ENCODE data around the gene ABCC3.

ABCC3 gene

GRCh38 chr17:50712641-50713040 lies 78.0 kb downstream of the ABCC3 start:
- Histone ChIP-seq H3K27ac (replicated peaks) (no peak overlapping the region), H3K27me3 (ENCODE audit: insufficient read depth, poor library complexity, severe bottlenecking) (no peaks in the 10 kb centered on the region), H3K4me3 (replicated peaks; ENCODE audit: insufficient read depth, low read length) (no peak overlapping the region)
- DNase-seq (ENCODE audit: low read depth in 1 of 2, low spot score in 1 of 2) = no peak
- no peak for TF ChIP-seq GABPA (IDR thresholded peaks at IDR 0.05; ENCODE audit: low read depth)

GRCh38 chr17:50715471-50715870 lies 80.8 kb downstream of the ABCC3 start:
- H3K27me3 ChIP-seq (ENCODE audit: insufficient read depth, poor library complexity, severe bottlenecking) = no peaks in the 10 kb centered on the region
- TF ChIP-seq GABPA (IDR thresholded peaks at IDR 0.05; ENCODE audit: low read depth) = no peak
- TF ChIP-seq CTCF (IDR thresholded peaks at IDR 0.05; ENCODE audit: insufficient read depth, low read length) = no peak
- TF ChIP-seq SPI1 (IDR thresholded peaks at IDR 0.05; ENCODE audit: borderline replicate concordance, low read depth) = no peak
- TF ChIP-seq POLR2AphosphoS5 (IDR thresholded peaks at IDR 0.05; ENCODE audit: low read depth) = no peak
- TF ChIP-seq REST (IDR thresholded peaks at IDR 0.05; ENCODE audit: insufficient replicate concordance, low read depth) = no peak
- DNase-seq (ENCODE audit: low read depth in 1 of 2, low spot score in 1 of 2) = no peak
- H3K27ac ChIP-seq (replicated peaks) = no peak overlapping the region
- H3K4me3 ChIP-seq (replicated peaks; ENCODE audit: insufficient read depth, low read length) = no peak overlapping the region

- DNase-seq (ENCODE audit: low read depth in 1 of 2, low spot score in 1 of 2) = peak; percentile 89 to 92
- H3K27ac ChIP-seq (replicated peaks) = peak within 1 kb of the TSS; percentile 97
- no peaks in the 10 kb centered on the region for H3K27me3 ChIP-seq (ENCODE audit: insufficient read depth, poor library complexity, severe bottlenecking)
- TF ChIP-seq CTCF (IDR thresholded peaks at IDR 0.05; ENCODE audit: insufficient read depth, low read length) = no peak
- no peak for TF ChIP-seq SPI1 (IDR thresholded peaks at IDR 0.05; ENCODE audit: borderline replicate concordance, low read depth)
- peak; percentile 3; the same call in 1 of the 2 replicates for TF ChIP-seq GABPA (IDR thresholded peaks at IDR 0.05; ENCODE audit: low read depth)
- TF ChIP-seq POLR2AphosphoS5 (IDR thresholded peaks at IDR 0.05; ENCODE audit: low read depth) = peak; percentile 96
- peak; percentile 34 for TF ChIP-seq REST (IDR thresholded peaks at IDR 0.05; ENCODE audit: insufficient replicate concordance, low read depth)
- peak within 1 kb of the TSS; percentile 76 for H3K4me3 ChIP-seq (replicated peaks; ENCODE audit: insufficient read depth, low read length)
These were observed 84.7 kb downstream of the ABCC3 start, which contains the start of gene LUC7L3 for GRCh38 chr17:50719144-50719923. LUC7L3 (plus strand) TSS chr17:50719603; CDS start chr17:50719733, 130 bp downstream.

- no peaks in the 10 kb centered on the region for H3K27me3 ChIP-seq (ENCODE audit: insufficient read depth, poor library complexity, severe bottlenecking)
- no peak for DNase-seq (ENCODE audit: low read depth in 1 of 2, low spot score in 1 of 2)
- H3K4me3 ChIP-seq (replicated peaks; ENCODE audit: insufficient read depth, low read length) = peak overlapping the region; percentile 76
- peak overlapping the region; percentile 97 for H3K27ac ChIP-seq (replicated peaks)
- TF ChIP-seq GABPA (IDR thresholded peaks at IDR 0.05; ENCODE audit: low read depth) = no peak
- no peak for TF ChIP-seq REST (IDR thresholded peaks at IDR 0.05; ENCODE audit: insufficient replicate concordance, low read depth)
- no peak for TF ChIP-seq CTCF (IDR thresholded peaks at IDR 0.05; ENCODE audit: insufficient read depth, low read length)
- TF ChIP-seq SPI1 (IDR thresholded peaks at IDR 0.05; ENCODE audit: borderline replicate concordance, low read depth) = no peak
These were observed 85.5 kb downstream of the ABCC3 start for GRCh38 chr17:50719924-50720794.

Measured in HL-60 (cell line).